GM19240 (cell line): ENCODE results near the gene APBB1.
A peak's percentile ranks its signal among the peaks of the same experiment; 100 is the strongest.

ENCODE experiments used
- DNase-seq: peaks from one replicate; pipeline ENCODE4 v3.0.0; 2011; ENCODE audit warnings: low spot score; ENCODE audit not compliant: insufficient read length

Gene APBB1

GRCh38 chr11:6391537-6392134 is 27.3 kb downstream of the APBB1 start:
- no peak for DNase-seq

DNA sequence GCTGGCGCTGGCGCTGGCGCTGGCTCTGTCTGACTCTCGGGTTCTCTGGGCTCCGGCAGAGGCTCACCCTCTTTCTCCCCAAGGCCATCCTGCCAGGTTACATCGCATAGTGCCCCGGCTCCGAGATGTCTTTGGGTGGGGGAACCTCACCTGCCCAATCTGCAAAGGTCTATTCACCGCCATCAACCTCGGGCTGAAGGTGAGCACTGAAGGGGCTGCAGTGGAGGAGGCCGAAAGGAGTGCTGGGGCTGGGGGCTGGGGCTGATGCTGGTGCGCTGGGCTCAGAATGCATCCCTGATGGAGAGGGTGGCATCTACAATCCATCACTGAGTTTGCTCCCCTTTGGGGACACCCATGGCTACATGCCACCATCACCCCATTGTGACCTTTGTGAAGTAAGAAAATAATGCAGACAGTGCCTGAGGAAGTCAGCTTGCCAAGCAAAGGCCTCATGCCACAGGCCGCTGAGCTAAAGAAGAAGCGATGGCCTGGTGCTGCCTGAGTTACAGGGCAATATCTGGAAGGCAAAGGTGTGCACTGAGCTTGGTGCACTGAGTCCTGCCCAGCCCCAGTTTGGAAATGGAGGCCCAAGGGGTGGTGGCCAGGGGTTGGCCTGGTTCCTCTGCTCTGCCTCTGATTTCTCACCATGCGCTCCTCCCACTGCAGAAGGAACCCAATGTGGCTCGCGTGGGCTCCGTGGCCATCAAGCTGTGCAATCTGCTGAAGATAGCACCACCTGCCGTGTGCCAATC is 28.0 kb downstream of the APBB1 start:
- DNase-seq = no peak

GRCh38 chr11:6389905-6390717 is 28.8 kb downstream of the APBB1 start, which contains the start of gene SMPD1:
TSS of gene SMPD1 (plus strand) at chr11:6390474. CDS start at chr11:6390599, 125 bp downstream.
- DNase-seq = peak; percentile 80

GRCh38 chr11:6388748-6389147 is 30.1 kb downstream of the APBB1 start:
- no peak for DNase-seq

DNA sequence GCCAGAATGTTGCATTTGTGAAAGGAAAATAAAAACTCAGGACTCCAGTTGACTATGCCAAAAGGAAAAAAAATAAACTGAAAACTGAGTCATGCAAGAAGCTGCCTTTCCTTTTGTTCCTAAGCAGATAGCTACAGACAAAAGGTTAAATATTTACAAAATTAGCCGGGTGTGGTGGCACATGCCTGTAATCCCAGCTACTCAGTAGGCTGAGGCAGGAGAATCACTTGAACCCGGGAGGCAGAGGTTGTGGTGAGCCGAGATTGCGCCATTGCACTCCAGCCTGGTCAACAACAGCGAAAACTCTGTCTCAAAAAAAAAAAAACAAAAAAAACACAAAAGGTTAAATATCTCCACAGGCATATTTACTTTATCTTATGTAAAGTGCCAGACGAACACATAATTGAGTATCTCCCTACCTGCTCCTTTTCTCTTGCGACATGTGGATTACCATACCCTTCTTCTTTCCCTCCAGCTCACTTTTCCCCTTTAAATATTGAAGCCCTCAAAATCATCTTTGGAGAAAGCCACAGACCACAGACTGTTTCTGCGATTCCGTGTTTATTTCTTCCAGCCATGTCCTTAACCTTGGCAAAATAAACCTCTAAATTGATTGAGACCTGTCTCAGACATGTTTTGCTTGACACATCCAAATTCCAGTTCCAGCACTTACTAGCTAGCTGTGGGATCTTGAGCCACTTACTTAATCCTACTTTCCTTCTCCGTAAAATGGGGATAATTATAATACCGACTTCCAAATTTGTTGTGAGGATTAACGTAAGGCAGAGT is 30.9 kb downstream of the APBB1 start:
- DNase-seq = no peak

DNA sequence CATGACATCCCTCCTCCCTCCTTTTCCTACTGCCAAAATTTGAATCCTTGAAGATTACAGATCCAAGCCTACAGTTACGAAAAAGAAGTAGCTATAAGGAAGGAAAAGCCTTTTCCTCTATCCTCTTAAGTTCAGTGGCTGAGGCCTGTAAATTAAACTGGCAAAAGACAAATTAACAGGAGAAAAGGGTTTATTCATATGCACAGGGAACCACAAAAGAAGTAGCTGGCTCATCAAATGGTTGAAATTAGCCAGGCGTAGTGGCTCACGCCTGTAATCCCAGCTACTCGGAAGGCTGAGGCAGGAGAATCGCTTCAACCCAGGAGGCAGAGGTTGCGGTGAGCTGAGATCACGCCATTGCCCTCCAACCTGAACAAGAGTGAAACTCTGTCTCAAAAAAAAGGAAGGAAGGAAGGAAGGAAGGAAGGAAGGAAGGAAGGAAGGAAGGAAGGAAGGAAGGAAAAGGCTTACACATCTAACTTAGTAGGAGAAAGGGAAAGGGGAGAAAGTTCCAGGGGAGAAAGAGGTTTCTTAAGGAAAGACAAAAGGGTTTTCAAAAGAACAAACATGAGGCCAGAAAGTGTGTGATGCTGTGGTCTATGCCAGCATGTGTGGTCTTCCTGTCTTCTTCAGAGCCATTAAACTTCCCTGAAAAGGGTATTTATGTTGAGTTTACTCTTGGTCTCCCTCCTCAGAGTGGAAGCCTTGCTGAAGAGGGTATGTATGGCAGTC is 33.7 kb downstream of the APBB1 start:
- DNase-seq = no peak

DNA sequence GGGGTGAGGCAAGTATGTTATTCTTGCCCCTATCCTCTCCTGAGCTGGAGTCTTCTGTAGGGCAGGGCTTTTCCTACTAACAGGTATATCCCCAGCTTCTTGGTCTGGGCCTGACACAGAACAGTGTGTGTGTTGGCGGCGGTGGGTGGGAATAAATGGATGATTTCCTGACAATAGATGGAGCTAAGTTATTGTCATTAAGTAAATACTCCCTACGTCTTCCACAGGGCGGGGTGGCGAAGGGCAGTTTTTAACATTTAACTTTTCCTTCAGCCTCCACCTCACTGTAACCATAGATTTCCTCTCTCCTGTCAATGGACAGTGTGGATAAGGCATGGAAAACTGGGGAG is 40.3 kb downstream of the APBB1 start:
- DNase-seq = no peak

GRCh38 chr11:6377902-6378639 is 40.8 kb downstream of the APBB1 start:
- no peak for DNase-seq

DNA sequence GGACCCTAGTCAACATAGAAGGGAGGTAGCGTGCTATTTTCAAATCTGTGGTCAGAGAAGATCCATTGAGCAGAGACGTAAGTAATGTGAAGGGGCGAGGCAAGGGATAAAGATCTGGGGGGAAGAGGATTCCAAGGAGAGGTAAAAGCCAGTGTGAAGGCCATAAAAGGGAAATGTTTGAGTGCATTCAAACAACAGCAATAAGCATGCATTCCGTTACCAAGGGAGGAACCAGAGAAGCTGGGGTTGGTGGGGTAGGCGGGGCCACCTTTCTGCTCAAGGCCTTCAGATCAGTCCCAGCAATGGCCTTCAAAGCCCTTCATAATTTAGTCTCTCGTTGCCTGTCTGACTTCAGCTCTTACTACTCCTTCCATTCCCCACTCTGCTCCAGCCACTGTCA is 47.1 kb downstream of the APBB1 start:
- no peak for DNase-seq

GRCh38 chr11:6365659-6366058 is 53.2 kb downstream of the APBB1 start:
- no peak for DNase-seq

DNA sequence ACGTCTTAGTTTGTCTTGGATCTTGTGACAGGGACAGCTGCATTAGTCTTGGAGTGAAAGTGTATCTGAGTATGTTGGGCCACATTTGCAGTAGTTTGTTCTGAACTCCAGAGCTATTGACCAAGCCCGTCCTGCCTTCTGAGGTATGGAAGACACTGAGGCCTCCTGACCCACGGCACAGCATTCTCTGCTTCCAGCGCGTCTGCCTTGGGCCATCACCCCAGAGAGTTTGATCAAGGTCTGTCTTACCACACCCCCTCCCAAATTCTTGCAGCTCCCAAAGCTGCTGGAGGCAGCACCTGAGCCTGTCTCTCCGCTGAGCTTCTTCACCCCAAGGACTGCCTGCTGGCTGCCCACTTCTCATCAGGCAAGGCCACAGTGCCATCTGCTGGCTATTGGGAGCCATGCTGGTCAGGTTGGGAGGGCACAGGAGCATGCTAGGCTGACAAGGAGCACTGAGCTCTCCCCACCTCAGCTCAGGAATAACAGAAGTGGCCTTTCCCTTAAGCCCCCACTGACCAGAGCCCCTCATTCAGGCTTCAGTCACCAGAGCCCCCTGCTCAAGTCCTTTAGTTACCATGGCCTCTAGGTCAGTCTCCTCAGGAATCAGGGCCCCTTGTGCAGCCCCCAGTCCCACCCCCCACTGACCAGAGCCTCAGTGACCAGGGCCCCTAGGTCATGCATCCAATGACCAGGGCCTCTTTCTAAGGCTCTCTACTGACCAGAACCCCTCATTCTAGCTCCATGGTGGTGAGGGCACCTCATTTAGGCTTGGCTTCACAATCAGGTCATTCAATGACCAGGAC is 55.8 kb downstream of the APBB1 start:
- DNase-seq = peak; percentile 61

DNA sequence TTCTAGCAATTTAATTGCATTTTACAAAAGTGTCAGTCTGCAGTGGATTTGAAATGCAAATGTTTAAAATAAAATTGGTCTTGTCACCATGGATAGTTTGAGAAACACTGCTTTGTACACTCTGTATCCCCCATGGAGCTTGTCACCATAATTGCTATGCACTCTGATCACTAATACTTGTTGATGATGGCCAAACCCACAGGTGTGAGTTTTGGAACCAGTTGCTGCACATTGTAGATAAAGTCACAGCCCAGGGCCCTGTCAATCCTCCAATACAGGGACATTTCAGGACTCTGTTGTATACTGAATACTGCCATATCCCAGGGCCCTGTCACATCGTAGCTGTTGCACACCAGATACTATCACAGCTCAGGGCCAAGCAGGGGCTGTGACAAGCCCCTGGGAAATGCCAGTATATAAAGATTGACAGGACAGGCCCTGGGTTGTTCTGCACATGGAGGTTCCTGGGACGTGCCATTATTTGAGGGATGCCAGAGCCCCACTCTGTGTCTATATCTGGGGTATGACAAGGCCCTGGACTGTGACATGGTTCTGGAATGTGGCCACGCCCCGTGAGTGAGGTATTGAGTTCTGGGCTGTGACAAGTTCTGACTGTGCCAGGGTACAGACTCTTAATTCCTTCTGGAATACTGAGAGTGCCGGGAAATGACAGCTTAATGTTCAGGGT is 56.6 kb downstream of the APBB1 start:
- no peak for DNase-seq

- DNase-seq = no peak
Measured at GRCh38 chr11:6360183-6360582, 58.7 kb downstream of the APBB1 start.

GRCh38 chr11:6357222-6357621 is 61.7 kb downstream of the APBB1 start:
- DNase-seq = no peak

DNA sequence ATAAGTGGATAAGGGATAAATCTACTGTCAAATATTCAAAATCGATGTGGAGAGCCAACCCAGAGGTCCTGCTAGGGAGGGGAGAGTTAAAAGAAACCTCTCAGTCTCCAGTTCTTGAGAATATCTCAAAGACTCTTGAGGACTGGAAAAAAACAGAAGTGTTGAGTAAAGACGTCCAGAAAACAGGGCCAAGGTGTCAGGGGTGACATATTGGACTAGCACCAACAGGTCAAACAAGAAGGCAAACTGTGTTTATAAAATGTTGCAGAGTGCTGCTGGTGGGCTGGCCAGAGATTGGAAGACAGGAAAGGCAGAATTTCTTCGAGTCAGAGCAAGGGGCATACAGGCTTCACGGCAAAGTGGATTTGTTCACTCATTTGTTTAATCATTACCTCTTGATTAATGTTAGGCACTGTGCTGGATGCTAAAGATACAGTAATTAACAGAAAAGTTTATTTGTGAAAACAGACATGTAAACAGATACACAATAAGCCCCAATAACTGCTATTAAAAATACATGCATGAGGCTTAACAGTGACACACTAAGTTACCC is 62.3 kb downstream of the APBB1 start:
- DNase-seq = no peak

- no peak for DNase-seq
Measured at GRCh38 chr11:6354651-6355485, 64.0 kb downstream of the APBB1 start.

DNA sequence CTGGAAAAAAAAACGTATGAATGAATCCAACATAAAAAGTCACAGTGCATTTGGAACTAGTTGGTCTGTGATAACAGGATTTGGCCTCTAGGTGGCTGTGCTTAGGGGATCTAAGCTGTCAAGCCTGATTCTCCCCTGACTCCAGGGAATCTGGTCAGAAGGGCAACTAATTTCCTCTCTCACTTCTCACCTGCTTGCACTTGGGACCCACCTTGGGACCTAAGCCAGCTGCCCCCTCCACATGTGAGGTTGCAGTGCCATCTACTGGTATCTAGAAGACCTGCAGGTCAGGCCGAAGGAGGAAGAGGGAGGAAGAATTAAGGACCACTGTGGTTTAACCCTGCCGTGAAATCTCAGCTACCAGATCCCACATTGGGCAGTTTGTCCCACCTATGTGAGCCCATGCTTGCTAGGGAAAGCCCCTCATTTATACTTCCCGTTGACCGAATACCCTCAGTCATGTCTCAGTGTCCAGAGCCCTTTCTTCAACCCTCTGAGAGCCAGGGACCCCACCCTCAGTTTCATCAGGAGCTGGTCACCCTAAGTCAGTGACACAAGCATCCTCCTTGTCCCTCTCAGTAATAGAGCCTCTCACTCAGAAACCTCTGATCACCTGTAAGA is 65.4 kb downstream of the APBB1 start:
- peak; percentile 48 for DNase-seq
